Measurements from ENCODE around the gene CCDC57.
A peak's percentile ranks its signal among the peaks of the same experiment; 100 is the strongest.
"Not testable (repeated sequence)": the region's sequence is repeated elsewhere in the genome, so short reads cannot be mapped to it uniquely, and the experiment has no call there.

The CCDC57 gene

DNA sequence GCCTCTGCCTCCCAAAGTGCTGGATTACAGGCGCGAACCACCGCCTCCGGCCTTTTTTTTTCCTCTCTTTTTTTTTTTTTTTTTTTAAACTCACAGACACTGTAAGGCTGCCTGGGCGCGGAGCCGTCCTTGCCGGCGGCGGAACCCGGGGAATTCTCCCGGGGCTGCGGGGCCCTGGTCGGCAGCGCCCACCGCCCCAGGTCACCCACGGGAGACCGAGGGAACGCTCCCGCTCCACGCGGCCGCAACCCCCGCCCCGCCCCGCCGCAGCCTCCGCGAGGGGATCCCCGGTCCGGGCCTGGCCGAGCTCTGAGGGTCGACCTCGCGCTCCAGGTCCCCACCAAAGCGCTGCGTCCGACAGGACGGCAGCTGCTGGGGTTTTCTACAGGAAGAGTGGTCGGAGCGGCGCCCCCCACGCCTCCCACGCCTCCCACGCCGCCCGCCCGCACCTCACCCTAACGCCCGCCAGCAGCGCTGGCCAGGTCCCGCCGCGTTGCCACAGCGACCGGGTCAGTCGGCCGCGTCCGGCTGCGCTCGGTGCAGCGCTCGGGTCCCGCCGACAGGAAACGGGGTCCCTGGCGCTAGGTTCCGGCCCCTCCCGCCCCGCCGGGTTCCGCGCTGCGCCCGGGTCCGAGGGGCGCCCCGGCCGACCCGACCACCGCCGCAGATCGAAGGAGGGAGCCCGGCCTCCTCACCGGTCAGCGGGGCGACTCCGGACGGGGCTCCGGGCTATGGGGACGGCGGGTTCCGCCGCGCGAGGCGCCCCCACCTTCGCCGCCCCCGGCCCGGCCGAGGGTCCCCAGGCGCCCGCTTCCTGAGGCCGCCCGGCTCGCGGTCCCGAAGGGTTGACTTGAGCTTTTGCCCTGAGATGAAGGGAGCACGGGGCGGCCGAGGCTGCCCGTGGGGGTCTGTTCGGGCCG, at the start of gene CCDC57:
Gene CCDC57, minus strand, starts transcription at position 512 of the 920 bp plus-strand sequence. CDS start 10,898 bp downstream, outside the sequence.
- DNase-seq, result peak; percentile 71

DNA sequence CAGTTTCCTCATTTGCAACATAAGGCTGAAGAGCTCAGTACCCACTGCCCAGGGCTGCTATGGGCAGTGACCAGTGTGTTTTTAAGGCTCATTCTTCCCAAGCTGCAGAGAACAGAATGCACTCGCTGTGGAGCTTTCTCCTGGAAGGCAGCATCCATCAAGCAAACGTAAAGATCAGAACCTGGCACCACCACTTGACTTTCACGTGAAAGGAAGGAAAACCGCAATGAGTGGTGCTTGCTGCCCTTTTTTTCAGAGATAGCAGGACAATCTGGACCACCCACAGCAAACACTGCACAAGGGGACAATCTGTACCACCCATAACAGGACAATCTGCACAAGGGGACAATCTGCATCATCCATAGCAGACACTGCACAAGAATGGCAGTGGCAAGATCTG, 49.7 kb upstream of the CCDC57 start:
- DNase-seq, result no peak

DNA sequence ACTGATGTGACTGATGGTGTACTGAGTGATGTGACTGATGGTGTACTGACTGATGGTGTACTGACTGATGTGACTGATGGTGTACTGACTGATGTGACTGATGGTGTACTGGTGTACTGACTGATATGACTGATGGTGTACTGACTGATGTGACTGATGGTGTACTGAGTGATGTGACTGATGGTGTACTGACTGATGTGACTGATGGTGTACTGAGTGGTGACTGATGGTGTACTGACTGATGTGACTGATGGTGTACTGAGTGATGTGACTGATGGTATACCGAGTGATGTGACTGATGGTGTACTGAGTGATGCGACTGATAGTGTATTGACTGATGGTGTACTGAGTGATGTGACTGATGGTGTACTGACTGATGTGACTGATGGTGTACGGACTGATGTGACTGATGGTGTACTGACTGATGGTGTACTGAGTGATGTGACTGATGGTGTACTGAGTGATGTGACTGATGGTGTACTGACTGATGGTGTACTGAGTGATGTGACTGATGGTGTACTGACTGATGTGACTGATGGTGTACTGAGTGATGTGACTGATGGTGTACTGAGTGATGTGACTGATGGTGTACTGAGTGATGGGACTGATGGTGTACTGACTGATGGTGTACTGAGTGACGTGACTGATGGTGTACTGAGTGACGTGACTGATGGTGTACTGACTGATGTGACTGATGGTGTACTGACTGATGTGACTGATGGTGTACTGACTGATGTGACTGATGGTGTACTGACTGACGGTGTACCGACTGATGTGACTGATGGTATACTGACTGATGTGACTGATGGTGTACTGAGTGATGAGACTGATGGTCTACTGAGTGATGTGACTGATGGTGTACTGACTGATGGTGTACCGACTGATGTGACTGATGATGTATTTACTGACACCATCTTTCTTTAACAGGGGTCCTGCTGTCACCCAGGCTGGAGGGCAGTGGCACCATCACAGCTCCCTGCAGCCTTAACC, 47.6 kb upstream of the CCDC57 start:
- not testable (repeated sequence) for DNase-seq

DNA sequence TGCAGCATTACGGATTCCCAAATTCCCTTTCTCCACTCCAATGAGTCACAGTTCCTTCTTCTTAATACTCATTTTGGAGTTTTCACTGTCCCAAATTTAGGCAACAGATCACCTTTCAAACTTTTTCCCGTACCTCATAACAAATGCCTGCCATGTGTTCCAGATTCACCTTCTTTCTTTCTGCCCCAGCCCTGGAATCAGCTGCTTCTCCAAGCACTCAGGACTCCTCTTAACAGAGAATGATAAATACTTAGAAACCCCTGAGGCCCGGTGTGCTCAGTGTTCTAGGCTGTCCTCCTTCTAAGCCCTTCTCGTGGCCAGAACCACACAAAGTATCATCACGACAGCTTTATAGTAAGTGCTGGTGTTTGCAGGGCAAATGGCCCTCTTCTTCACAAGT, 45.9 kb upstream of the CCDC57 start:
- DNase-seq, result no peak

DNA sequence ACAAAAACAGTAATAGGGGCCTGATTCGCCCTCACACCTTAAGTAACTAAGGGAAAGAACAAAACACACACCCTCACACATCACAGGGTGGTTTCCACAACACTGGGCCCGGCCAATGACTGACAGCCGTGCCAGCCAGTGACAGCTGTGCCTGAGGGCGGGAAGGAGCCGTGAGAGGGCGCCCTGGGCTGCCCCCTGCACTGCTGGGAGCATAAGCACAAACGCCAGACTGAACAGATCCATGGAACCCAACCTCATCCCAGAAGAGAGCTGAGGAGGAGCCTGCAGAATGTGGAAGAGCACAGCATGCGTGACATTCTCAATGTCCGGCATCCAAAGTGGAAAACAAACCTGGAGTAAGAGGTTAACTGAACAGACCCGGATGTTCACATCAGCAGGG, 44.8 kb upstream of the CCDC57 start:
- DNase-seq, result no peak

GRCh38 chr17:82256242-82256885, 43.7 kb upstream of the CCDC57 start:
- no peak for DNase-seq

GRCh38 chr17:82255402-82255972, 42.8 kb upstream of the CCDC57 start:
- DNase-seq, result no peak

DNA sequence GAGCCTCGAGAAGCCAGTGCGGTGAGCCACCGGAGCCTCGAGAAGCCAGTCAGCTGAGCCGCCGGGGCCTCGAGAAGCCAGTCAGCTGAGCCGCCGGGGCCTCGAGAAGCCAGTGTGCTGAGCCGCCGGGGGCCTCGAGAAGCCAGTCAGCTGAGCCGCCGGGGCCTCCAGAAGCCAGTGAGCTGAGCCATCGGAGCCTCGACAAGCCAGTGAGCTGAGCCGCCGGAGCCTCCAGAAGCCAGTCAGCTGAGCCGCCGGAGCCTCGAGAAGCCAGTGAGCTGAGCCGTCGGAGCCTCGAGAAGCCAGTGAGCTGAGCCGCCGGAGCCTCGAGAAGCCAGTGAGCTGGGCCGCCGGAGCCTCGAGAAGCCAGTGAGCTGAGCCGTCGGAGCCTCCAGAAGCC, 42.1 kb upstream of the CCDC57 start:
- DNase-seq, result not testable (repeated sequence)

DNA sequence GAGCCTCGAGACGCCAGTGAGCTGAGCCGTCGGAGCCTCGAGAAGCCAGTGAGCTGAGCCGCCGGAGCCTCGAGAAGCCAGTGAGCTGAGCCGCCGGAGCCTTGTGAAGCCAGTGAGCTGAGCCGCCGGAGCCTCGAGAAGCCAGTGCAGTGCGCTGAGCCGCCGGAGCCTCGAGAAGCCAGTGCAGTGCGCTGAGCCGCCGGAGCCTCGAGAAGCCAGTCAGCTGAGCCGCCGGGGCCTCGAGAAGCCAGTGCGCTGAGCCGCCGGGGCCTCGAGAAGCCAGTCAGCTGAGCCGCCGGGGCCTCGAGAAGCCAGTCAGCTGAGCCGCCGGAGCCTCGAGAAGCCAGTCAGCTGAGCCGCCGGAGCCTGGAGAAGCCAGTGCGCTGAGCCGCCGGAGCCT, 41.5 kb upstream of the CCDC57 start:
- DNase-seq, result not testable (repeated sequence)

DNA sequence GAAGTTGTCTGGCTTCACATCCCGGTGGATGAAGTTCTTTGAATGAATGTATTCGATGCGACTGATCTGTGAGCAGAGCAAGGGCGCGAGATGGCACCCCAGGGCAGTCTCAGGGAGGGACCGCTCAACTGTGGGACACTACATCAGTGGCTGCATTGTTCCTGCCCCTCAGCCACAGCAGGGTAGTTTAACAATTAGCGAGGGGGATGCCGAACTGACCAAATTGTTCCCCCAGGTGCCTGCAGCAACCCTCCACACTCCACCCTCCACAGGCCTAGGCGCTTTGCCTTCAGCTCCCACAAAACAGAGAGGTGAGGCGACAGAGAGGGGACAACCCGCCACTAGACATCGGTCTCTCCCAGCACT, 40.5 kb upstream of the CCDC57 start:
- DNase-seq, result no peak

DNA sequence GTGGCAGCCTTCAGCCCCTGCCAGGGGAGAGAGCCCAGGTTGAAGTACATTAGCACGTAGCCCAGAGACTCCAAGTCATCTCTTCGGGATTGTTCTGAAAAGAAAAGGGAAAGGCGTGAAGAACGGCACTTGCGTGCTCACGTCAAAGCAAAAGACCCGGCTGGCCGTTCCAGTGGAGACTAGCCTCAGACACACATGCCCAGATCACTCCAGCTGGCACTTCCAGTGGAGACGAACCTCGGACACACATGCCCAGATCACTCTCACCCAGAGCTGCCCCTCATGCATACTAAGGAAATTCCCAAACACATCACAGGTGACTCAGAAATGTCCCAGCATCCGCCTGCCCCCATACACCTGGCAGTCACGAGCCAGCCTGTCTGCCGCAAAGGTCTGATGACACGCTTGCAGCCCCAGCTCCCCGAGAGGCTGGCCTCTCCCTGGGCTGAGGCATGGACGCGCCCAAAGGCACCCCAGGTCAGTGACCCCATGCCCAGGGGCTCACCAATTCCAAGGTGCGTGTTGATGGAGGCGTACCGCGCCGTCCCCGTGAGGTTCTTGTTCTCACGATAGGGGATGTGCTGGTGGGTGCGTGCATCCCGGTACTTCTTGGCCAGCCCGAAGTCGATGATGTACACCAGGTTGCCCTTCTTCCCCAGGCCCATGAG, 40.0 kb upstream of the CCDC57 start:
- DNase-seq, result no peak

DNA sequence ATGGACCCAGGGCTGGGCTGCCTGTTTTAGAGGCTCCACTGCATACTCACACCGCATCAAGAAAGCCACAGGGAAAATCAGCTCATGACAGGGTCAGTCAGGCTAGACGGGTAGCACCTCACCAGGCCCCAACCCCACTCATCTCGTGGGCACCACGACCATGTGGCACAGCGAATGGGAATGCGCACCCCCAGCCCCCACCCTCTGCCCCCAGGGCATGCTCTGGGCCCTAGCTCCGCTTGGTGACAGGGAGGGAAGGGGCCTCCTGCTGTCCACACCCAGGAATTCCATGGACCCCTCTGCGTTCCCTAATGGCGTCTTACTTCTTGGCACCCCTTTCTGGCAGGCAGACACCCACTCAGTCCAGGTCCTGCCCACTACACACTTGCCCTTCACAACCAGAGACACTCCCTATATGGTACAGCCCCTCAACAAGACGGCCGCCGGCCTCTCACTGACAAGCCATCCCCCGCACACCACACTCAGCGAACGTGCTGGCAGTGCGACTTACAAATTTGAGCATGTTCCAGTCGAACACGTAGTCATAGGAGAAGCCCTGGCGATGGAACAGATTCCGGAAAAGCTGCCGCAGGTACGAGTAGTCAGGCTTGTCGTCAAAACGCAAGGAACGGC, 38.3 kb upstream of the CCDC57 start:
- DNase-seq, result no peak

- DNase-seq, result no peak
Measured at GRCh38 chr17:82249896-82250581, 37.4 kb upstream of the CCDC57 start.

DNA sequence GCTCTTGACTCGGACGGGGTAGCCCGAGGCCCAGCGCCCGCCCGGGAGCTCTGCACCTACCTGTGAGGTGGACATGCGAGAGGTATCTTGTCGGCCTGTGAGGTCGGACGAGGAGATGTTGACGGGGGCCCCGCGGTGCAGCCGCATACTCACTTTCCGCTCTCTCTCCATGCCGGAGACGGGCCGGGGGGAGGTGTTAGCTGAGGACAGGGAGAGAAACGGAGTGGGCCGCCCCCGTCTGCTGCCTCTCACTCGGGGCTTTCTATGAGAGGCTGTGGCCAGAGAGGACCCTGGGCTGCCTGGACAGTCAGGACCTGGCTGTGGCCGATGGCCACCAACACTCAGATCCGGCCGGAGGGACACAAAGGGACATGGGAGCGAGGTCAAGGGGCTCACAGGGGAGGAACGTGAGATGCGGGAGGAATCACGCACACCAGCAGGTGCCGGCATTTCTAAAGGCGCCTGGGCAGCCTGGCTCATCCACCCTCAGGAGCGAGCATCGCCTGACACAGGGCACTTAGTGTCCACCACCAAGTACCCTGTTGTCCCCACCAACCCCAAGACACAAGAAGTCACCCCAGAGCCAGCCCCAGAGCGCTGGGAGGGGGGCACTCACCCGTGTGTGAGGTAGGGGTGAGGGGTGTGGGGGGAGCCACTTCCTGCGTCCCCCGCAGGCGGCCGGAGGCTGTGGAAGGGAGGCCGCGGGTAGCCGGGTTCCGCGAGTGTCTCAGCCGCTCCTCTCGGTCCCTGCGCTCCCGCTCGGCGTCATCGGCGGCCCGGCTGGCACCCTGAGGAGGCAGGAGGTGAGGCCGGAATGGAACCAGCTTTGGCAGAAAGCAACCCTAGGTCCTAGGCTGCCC, 36.4 kb upstream of the CCDC57 start:
- DNase-seq, result no peak

- DNase-seq, result no peak
Measured at GRCh38 chr17:82247856-82248671, 35.4 kb upstream of the CCDC57 start.

DNA sequence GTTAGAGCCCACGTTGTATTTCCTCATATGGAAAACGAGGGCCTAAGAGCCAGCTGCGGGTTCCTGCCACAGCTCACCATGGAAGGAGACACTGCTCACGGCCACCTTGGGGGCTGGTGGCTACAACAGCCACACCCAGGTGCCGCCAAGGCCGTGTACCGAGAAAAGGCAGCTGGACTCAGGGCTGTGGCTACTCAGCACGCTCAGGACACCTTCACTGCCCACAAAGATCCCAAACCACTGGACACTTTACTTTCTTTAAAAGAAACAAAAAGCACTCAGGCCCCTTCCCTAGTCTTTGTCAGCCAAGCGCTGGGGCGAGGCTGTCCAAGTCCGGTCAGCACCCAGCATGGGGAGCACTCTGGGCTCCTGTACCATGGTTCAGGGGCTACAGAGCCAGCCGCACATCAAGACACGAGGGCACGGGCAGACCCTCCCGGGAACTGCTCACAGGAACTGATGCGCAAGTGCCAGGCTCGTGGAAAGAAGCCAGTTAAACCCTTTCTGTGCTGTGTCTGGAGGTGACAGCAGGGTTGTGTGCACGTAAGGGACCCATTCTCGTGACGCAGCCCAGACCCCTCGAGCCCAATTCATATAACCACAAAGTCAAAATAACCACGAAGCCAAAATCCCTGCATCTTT, 34.7 kb upstream of the CCDC57 start:
- DNase-seq, result no peak

- no peak for DNase-seq
Measured at GRCh38 chr17:82246365-82247181, 33.9 kb upstream of the CCDC57 start.

DNA sequence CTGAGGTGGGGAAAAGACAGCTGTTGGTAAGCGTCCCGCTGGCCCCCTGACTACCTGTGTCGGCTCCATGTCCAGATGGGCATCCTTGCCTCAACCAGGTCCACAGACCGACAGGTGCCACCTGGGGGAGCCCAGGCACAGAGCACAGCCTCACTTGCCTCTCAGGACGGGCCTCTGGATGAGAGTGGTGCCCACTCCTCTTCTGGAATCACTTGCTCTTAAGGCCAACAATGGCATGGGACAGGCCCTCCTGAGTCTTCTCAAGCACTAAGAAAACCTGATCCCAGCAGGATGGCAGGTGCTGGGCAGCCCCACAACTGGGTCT, 33.4 kb upstream of the CCDC57 start:
- no peak for DNase-seq
